ENCODE results near the gene RNF168.

GRCh38 chr3:196504556-196504955, 988 bp upstream of the RNF168 start:
- TF ChIP-seq CTCF (IDR thresholded peaks at IDR 0.05; ENCODE audit: low read length): no peak
- TF ChIP-seq EZH2 (optimal IDR thresholded peaks at IDR 0.05; ENCODE audit: low read depth, low read length): no peak
